ENCODE measurements around the gene PIK3R6.

PIK3R6 gene

DNA sequence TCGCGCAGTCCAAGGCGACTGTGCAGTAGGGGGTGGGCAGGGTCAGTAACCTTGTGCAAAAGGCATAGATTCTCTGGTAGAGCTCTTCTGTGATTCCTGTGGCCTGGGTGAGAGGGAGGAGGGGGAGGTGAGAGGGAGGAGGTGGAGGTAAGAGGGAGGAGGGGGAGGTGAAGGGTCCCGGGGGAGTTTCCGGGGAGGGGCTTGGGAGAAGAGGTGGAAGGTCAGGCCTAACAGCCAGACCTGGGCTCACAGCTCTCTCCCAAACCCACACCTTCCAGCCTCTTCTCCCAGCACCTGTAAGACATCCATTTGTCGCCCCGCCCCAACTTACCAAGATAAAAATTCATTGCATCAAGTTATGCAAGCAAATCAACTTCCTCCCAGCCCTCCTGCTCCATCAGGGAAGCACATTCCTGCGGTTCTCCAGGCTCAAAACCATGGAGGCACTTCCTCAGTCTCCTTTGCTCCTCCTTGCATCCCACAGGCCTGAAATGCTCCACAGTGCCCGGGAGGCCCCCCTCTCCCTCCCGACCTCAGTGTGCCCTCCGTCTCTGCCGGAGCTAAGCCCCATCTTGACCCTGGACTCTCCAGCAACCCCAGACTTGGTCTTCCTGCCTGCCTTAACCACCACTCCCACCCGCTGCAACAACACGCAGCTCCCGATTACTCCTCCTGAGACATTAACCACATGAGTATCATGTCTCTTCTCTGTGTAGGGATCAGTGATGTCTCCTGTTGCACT is 30.5 kb downstream of the PIK3R6 start:
- no peaks in the 10 kb centered on the region for H3K4me1 Mint-ChIP-seq
- DNase-seq (no peak), ATAC-seq (no peak)
- no peaks in the 10 kb centered on the region for H3K27me3 Mint-ChIP-seq
- H3K9me3 Mint-ChIP-seq, result no peaks in the 10 kb centered on the region
- H3K27ac Mint-ChIP-seq, result no peak overlapping the region
- no peak overlapping the region for H3K4me3 Mint-ChIP-seq
- no peaks in the 10 kb centered on the region for H3K36me3 Mint-ChIP-seq (ENCODE audit: low read depth)

DNA sequence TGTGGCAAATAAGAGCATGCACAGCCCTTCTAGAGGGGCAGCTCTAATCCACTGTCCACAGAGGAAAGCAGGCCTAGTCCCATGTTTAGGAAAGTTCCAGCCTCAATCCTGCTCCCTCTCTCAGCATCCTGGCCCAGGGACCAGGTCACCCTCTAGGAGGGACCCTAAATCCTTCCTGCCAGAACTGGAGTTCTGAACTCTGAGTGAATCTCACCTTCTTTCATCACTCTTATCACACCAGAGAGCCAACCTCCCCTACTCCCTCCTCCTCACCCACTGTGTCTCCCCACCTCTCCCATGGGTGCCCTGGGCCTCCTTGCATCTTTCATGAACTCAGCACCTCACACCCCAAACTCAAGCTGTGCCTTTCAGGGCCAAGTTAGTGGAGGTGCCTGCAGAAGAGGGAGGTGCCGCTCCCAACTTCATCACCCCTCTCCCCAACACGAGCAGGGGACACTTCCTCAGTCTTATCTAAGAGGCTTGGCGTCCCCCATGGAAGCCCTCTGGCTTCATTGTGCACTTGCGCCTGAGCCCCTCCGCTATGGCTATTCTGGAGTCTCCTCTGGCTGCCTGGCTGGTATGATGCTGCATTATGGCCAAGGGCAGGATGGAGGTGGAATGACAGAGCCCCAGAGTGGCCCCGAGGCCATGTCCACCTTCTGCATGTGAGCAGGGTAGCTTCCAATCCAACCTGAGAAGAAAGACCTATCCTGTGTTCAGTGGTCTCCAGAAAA is 31.7 kb downstream of the PIK3R6 start:
- no peaks in the 10 kb centered on the region for H3K27me3 Mint-ChIP-seq
- no peak overlapping the region for H3K27ac Mint-ChIP-seq
- no peaks in the 10 kb centered on the region for H3K4me1 Mint-ChIP-seq
- DNase-seq (no peak), ATAC-seq (no peak)
- H3K36me3 Mint-ChIP-seq (ENCODE audit: low read depth), result no peaks in the 10 kb centered on the region
- no peaks in the 10 kb centered on the region for H3K9me3 Mint-ChIP-seq
- no peak overlapping the region for H3K4me3 Mint-ChIP-seq

DNA sequence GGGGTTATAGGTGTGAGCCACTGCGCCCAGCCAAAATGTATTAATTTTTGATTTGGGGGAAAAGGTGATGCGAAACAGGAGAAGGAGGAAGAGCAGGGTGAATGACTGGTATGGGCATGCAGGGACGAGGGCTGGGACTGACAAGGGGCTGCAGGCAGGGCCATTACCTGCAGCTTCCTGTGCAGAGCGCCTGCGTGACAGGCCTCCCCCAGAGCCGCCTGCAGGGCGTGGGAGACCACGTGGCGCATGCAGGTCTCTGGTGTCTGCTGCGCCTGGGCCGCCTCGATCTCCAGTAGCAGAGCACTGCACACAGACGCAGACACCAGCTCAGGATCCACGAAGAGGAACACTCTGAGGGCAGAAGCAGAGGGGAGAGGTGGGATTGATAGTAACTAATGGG is 32.4 kb downstream of the PIK3R6 start:
- Mint-ChIP-seq H3K27ac (no peak overlapping the region), H3K4me1 (no peaks in the 10 kb centered on the region), H3K36me3 (ENCODE audit: low read depth) (no peaks in the 10 kb centered on the region), H3K9me3 (no peaks in the 10 kb centered on the region), H3K27me3 (no peaks in the 10 kb centered on the region), H3K4me3 (no peak overlapping the region)
- no peak for DNase-seq
- no peak for ATAC-seq

DNA sequence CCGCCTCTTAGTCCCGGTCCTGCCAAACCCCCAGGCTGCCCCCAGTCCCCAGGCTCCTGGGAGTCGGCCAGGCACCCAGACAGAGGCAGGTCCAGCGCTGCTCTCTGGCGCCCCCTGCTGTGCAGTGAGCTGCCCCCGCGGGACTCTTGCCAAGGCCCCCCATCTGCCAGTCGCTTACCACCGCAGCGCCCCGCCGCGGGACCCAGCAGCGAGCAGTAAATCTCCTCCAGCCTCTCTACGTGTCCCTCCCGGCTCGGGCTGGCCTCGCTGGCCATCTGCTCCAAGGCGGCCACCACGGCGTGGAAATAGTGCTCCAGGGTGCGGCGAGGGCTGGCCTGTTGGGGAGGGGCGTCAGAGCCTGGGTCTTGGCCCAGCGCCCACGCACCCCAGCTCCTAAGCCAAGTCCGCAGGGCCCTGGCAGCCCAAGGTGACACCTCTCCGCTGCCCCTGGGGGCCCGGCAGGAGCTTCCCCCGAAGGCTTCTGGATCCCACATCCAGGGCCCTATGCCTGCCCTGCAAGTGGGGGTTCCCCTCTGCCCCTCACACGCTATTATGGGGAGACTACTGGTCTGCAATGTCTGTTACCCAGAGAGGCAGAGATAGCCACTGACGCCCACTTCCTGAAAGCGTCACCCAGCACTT is 34.6 kb downstream of the PIK3R6 start:
- Mint-ChIP-seq H3K27ac (no peak overlapping the region), H3K9me3 (no peaks in the 10 kb centered on the region), H3K36me3 (ENCODE audit: low read depth) (no peaks in the 10 kb centered on the region), H3K27me3 (no peaks in the 10 kb centered on the region), H3K4me3 (no peak overlapping the region), H3K4me1 (no peaks in the 10 kb centered on the region)
- DNase-seq, result peak; percentile 70
- no peak for ATAC-seq

DNA sequence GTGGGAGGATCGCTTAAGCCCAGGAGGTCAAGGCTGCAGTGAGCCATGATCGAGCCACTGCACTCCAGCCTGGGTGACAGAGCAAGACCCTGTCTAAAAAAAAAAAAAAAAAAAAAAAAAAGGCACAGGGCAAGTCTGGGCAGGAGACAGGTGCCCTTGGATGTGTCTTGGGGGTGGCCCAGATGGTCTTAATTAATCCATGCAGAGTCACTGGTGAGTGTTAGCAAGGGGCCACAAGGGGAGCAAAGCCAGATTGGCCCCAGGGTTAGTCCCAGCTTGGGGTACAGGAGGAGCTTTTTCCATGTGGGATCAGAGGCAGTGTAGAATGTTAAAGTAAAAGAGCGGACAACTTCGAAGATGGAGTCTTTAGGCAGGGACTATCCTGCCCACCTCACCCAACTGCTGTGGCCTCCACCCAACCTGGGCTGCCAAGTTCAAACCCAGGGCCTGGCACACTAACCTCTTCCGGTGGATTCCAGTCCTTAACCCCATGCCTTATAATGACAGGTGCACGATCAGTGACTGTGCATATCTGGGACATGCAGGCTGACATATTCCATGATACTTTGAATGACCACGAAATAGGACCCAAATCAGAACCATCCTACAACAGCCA is 36.1 kb downstream of the PIK3R6 start:
- no peaks in the 10 kb centered on the region for H3K9me3 Mint-ChIP-seq
- no peaks in the 10 kb centered on the region for H3K4me1 Mint-ChIP-seq
- no peaks in the 10 kb centered on the region for H3K27me3 Mint-ChIP-seq
- H3K36me3 Mint-ChIP-seq (ENCODE audit: low read depth), result no peaks in the 10 kb centered on the region
- H3K27ac Mint-ChIP-seq, result no peak overlapping the region
- ATAC-seq (no peak), DNase-seq (no peak)
- H3K4me3 Mint-ChIP-seq, result no peak overlapping the region

DNA sequence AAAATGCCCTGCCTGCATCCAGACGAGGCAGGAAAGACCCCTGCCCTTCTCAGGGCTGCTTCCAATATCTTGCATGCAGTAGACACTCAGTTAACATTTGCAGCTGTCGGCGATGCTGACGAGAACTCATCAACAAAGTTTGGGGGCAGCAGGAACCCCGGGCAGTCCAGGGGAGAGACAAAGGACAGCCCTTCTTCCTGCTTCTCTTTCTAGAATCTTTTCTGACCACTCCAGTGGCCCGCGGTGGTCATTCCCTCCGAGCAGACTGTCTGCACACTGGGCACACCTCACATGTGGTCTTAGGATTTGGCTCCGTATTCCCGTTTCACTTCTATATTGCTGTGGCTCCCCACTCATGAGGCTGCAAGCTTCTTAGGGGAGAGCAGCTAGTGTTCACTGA is 37.3 kb downstream of the PIK3R6 start:
- Mint-ChIP-seq H3K4me3 (no peak overlapping the region), H3K27me3 (no peaks in the 10 kb centered on the region), H3K9me3 (no peaks in the 10 kb centered on the region), H3K4me1 (no peaks in the 10 kb centered on the region), H3K27ac (no peak overlapping the region), H3K36me3 (ENCODE audit: low read depth) (no peaks in the 10 kb centered on the region)
- DNase-seq (no peak), ATAC-seq (no peak)

DNA sequence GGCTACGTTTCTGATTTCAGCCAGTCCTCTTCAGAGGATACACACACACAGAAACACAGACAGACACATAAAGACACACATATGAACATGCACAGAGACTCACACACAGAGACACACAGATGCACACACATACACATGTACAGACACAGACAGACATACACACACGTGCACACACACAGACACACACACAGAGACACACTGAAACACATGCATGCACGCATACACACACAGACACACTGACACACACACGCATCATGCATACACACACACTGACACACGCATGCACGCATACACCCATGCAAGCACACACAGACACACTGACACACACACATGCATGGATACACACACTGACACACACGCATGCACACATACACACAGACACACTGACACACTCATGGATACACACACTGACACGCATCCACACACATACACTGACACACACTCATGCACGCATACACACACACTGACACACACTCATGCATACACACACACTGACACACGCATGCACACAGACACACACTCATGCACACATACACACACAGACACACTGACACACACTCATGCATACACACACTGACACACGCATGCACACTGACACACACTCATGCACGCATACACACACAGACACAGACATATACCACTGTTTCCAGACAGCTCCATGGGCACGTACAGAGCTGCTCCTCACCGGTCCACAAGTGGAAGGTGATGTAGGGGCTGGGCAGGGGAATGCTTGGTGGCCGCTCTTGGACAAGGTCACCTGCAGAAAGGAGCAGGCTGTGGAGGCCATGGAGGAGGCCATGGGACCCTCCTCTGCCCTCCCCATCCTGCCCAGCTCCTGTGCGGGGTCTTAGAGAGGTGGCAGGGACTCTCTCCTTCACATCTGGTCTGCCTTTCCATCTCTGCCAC is 38.2 kb downstream of the PIK3R6 start:
- Mint-ChIP-seq H3K4me1 (no peaks in the 10 kb centered on the region), H3K27me3 (no peaks in the 10 kb centered on the region), H3K9me3 (peaks cover 2% of the 10 kb centered on the region)

DNA sequence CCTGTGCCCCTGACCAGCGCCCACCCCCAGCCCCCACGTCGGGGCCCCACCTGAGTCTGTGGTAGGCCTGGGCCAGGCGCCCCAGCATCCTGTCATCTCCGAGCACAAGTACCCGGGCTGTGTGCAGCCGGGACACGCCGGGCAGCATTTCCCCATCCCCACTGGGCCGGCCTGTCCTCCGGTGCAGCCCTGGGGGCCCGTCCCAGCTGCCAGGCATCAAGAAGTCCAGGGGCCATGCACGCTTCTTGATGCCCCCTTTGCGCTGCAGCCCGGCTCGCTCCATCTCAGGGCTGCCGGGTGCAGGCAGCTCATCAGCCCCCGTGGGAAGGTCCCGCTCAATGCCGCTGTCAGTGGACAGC is 39.0 kb downstream of the PIK3R6 start:
- no peaks in the 10 kb centered on the region for H3K36me3 Mint-ChIP-seq (ENCODE audit: low read depth)
- no peaks in the 10 kb centered on the region for H3K27me3 Mint-ChIP-seq
- DNase-seq (no peak), ATAC-seq (no peak)
- no peak overlapping the region for H3K4me3 Mint-ChIP-seq
- peaks cover 5% of the 10 kb centered on the region for H3K9me3 Mint-ChIP-seq
- no peaks in the 10 kb centered on the region for H3K4me1 Mint-ChIP-seq
- no peak overlapping the region for H3K27ac Mint-ChIP-seq

More for the DNA sequence above, 38.2 kb downstream of the PIK3R6 start:
- no peak overlapping the region for H3K4me3 Mint-ChIP-seq
- no peaks in the 10 kb centered on the region for H3K36me3 Mint-ChIP-seq (ENCODE audit: low read depth)
- H3K27ac Mint-ChIP-seq, result no peak overlapping the region
- no peak for ATAC-seq
- DNase-seq, result no peak

DNA sequence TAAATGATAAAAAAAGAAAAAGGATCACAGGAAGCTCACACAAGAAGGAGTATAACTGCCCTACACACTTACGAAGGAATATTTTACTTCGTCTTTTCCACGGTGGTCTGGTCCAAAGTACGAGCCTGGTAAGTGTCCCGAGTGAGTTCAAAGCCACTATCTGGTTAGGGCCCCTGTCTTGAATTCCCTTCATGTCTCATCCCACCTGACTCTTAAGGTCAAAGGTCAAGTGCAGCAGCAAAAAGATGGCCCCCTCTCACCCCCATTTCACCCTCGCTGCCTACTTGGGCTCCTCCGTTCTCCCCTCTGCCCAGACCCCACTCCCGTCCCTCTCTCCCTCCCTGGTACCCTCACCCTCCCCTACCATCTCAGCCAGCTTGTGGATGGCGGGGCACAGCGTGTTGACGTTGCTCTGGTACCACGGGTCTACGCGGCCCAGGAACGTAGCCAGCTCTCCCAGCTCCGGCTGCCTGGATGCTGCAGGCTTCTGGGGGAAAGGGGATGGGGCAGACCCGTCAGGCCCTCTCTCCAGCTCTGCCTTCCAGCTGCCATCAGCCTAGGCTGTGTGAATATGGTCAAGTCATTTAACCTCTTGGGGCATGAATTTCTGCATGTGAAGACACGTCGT is 40.6 kb downstream of the PIK3R6 start:
- no peak for DNase-seq
- Mint-ChIP-seq H3K27ac (no peak overlapping the region), H3K9me3 (peaks cover 5% of the 10 kb centered on the region), H3K36me3 (ENCODE audit: low read depth) (no peaks in the 10 kb centered on the region), H3K4me3 (no peak overlapping the region), H3K4me1 (no peaks in the 10 kb centered on the region), H3K27me3 (no peaks in the 10 kb centered on the region)
- no peak for ATAC-seq

DNA sequence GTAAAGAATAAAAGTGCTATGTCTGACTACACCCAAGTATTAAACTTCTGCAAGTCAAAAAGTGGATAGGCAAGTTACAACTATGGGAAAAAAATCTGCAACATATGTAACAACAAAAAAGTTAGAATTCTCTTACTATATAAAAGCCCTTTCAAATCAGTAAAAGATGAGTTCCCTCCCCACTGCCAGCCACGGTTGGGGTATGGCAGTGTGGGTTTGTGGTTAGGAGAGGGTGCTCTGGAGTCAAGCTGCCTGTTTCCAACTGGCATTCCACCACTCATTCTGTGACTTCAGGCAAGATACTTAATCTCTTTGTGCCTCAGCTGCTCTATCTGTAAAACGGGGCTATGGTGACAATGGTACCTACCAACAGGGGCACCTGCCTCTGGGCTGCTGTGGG is 41.7 kb downstream of the PIK3R6 start:
- H3K27ac Mint-ChIP-seq, result no peak overlapping the region
- ATAC-seq, result no peak
- no peak for DNase-seq
- H3K4me3 Mint-ChIP-seq, result no peak overlapping the region
- no peaks in the 10 kb centered on the region for H3K27me3 Mint-ChIP-seq
- H3K36me3 Mint-ChIP-seq (ENCODE audit: low read depth), result no peaks in the 10 kb centered on the region
- H3K9me3 Mint-ChIP-seq, result peaks cover 5% of the 10 kb centered on the region
- no peaks in the 10 kb centered on the region for H3K4me1 Mint-ChIP-seq

DNA sequence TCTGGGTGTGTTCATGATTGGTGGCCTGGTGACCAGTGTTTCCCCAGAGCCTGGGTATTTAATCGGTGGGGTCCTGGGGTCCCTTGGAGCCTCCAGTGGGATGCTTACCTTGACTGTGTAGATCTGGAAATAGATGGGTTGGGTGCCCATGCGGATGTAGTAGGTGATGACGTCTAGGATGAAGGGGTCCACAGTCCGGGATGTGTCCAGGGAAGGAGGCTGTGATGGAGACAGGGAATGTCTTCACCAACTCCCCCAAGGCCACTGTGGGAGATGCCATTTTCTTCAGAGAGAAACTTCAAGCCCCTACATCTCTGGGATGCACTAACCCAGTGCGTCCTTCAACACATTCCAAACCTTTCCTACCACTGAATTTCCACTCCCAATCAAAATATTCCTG is 44.2 kb downstream of the PIK3R6 start:
- Mint-ChIP-seq H3K27me3 (no peaks in the 10 kb centered on the region), H3K9me3 (peaks cover 5% of the 10 kb centered on the region), H3K4me1 (no peaks in the 10 kb centered on the region), H3K36me3 (ENCODE audit: low read depth) (no peaks in the 10 kb centered on the region), H3K27ac (no peak overlapping the region), H3K4me3 (no peak overlapping the region)
- DNase-seq (no peak), ATAC-seq (no peak)

DNA sequence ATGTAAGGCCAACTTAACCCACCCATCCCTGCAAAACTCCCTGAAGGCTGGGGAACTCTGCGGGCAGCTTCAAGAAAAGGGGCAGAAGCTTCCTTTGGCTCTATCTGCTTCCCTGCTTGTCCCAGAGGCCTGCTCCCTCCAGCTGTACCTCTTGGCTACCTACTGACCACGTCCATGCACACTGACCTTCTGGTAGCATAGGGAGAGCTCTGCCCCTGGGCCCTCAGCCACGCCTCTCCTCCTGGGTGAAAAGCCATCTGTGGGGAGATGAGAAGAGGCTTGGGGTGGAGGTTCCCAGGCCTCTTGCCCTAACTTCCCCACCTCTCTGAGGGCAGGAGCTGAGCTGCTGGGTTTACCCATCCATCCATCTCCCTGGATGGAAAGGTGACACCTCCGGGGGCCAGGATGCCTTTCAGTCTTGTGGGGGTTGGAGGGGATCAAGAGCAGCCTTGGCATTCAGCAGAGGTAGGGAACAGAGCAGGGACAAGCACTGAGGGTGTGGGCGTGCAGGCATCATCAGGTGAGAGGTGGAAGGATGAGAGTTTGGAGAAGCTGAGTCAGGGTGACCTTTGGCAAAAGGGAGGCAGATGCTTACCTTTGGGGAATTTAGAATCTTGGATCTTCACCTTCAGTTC is 45.0 kb downstream of the PIK3R6 start:
- H3K9me3 Mint-ChIP-seq, result peaks cover 5% of the 10 kb centered on the region
- H3K4me3 Mint-ChIP-seq, result no peak overlapping the region
- no peak for DNase-seq
- H3K27me3 Mint-ChIP-seq, result no peaks in the 10 kb centered on the region
- no peak overlapping the region for H3K27ac Mint-ChIP-seq
- no peaks in the 10 kb centered on the region for H3K4me1 Mint-ChIP-seq
- ATAC-seq, result no peak
- H3K36me3 Mint-ChIP-seq (ENCODE audit: low read depth), result no peaks in the 10 kb centered on the region

DNA sequence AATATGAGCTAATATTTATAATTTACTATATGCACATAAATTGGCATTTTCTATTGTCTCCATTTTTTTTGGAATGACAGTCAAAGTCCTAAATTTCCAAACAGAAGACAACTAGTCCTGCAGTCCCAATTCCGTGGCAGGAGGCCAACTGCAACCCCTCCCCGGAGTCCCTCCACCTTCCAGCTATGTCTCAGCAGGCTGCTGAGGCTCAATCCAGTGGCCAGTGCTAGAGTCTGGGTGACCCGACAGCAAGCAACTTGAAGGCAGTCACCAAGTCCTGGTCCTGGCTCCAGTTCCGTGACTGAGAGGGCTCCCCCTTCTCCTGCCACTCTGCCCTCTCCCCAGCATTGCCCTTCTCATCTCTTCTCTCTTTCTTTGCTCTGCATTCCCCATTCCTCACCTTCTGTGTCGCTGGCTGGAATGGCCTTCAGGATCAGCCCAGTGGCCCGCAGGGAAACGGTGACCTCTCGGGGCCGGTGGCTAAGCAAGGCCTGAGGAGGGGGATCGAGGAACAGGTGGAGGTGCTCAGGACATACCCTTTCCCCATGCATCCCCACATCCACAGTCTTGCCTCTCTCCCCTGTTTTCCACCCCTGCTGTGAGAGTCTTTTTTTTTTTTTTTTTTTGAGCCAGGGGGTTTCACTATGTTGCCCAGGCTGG is 45.9 kb downstream of the PIK3R6 start:
- H3K4me3 Mint-ChIP-seq, result no peak overlapping the region
- no peaks in the 10 kb centered on the region for H3K4me1 Mint-ChIP-seq
- DNase-seq, result no peak
- H3K36me3 Mint-ChIP-seq (ENCODE audit: low read depth), result no peaks in the 10 kb centered on the region
- no peak overlapping the region for H3K27ac Mint-ChIP-seq
- peaks cover 5% of the 10 kb centered on the region for H3K9me3 Mint-ChIP-seq
- ATAC-seq, result no peak
- H3K27me3 Mint-ChIP-seq, result no peaks in the 10 kb centered on the region

Data from activated naive CD8-positive, alpha-beta T cell treated with anti-CD3 and anti-CD28 coated beads, Interleukin-2, amount 50 U/mL, for 24 hours (primary cell).